SK-N-SH treated with all-trans-retinoic acid at 6 μM for 48 hours (cell line): ENCODE data around the gene GABBR1.

Experiments
- ATAC-seq: fragments of 200-7000 bp; cut with Tn5 transposase; 3 replicates; pipeline ENCODE4 v1.9.1; 2020; ENCODE audit warnings: mild to moderate bottlenecking, moderate library complexity
- ARNTL ChIP-seq: fragments of 450-650 bp; formaldehyde crosslinking; IDR thresholded peaks from 2 replicates; pipeline ENCODE4 v1.5.0; 2020; ENCODE audit warnings: low read depth, mild to moderate bottlenecking, moderate library complexity, borderline replicate concordance
- BACH2 ChIP-seq: fragments of 250-450 bp; sonication (Bioruptor Pico); IDR thresholded peaks from 2 replicates; pipeline ENCODE4 v1.9.0; 2021; ENCODE audit warnings: mild to moderate bottlenecking, borderline replicate concordance
- CREB5 ChIP-seq: fragments of 250-450 bp; sonication (Bioruptor Pico); IDR thresholded peaks from 2 replicates; pipeline ENCODE4 v1.5.1; 2020; ENCODE audit warnings: low read depth, mild to moderate bottlenecking, moderate library complexity
- CSDC2 ChIP-seq: fragments of 250-450 bp; sonication (Bioruptor Pico); IDR thresholded peaks from 2 replicates; pipeline ENCODE4 v1.5.0; 2020; ENCODE audit warnings: mild to moderate bottlenecking, moderate library complexity
- CSRNP3 ChIP-seq: fragments of 250-450 bp; sonication (Bioruptor Pico); IDR thresholded peaks from 2 replicates; pipeline ENCODE4 v1.5.1; 2021; ENCODE audit warnings: mild to moderate bottlenecking, moderate library complexity
- ESRRG ChIP-seq: fragments of 250-450 bp; sonication (Bioruptor Pico); IDR thresholded peaks from 2 replicates; pipeline ENCODE4 v1.6.1; 2021; ENCODE audit warnings: mild to moderate bottlenecking
- ISL1 ChIP-seq: fragments of 250-450 bp; sonication (Bioruptor Pico); IDR thresholded peaks from 2 replicates; pipeline ENCODE4 v2.1.2; 2022; ENCODE audit warnings: mild to moderate bottlenecking, moderate library complexity
- OSR1 ChIP-seq: fragments of 250-450 bp; sonication (Bioruptor Pico); IDR thresholded peaks from 2 replicates; pipeline ENCODE4 v1.8.0; 2022; ENCODE audit warnings: moderate library complexity, mild to moderate bottlenecking, inconsistent platforms
- PPARA ChIP-seq: fragments of 250-450 bp; sonication (Bioruptor Pico); IDR thresholded peaks from 2 replicates; pipeline ENCODE4 v1.5.0; 2020; ENCODE audit warnings: mild to moderate bottlenecking, borderline replicate concordance
- RARB ChIP-seq: fragments of 250-450 bp; sonication (Bioruptor Pico); IDR thresholded peaks from 2 replicates; pipeline ENCODE4 v1.8.0; 2021; ENCODE audit warnings: mild to moderate bottlenecking, moderate library complexity
- TCF4 ChIP-seq: fragments of 250-450 bp; sonication (Bioruptor Pico); IDR thresholded peaks from 2 replicates; pipeline ENCODE4 v1.8.0; 2021; ENCODE audit warnings: mild to moderate bottlenecking, moderate library complexity, borderline replicate concordance
- TOX ChIP-seq: fragments of 250-450 bp; sonication (Bioruptor Pico); IDR thresholded peaks from 2 replicates; pipeline ENCODE4 v1.8.0; 2021; ENCODE audit warnings: mild to moderate bottlenecking, moderate library complexity, borderline replicate concordance
- ZC3H10 ChIP-seq: fragments of 250-450 bp; sonication (Bioruptor Pico); IDR thresholded peaks from 2 replicates; pipeline ENCODE4 v1.5.1; 2021; ENCODE audit warnings: mild to moderate bottlenecking, moderate library complexity
- ZFP3 ChIP-seq: fragments of 250-450 bp; sonication (Bioruptor Pico); IDR thresholded peaks from 2 replicates; pipeline ENCODE4 v1.5.0; 2020; ENCODE audit warnings: mild to moderate bottlenecking, moderate library complexity
- ZFP30 ChIP-seq: fragments of 450-650 bp; formaldehyde crosslinking; IDR thresholded peaks from 2 replicates; pipeline ENCODE4 v1.5.0; 2022; ENCODE audit warnings: mild to moderate bottlenecking, moderate library complexity
- ZNF565 ChIP-seq: fragments of 450-650 bp; formaldehyde crosslinking; conservative IDR thresholded peaks from 2 replicates; pipeline ENCODE4 v1.5.0; 2020; ENCODE audit warnings: low read depth, mild to moderate bottlenecking, moderate library complexity
- ZNF70 ChIP-seq: fragments of 450-650 bp; formaldehyde crosslinking; IDR thresholded peaks from 2 replicates; pipeline ENCODE4 v1.5.0; 2020; ENCODE audit warnings: mild to moderate bottlenecking, moderate library complexity
- ZNF8 ChIP-seq: fragments of 450-650 bp; formaldehyde crosslinking; IDR thresholded peaks from 2 replicates; pipeline ENCODE4 v1.5.0; 2020; ENCODE audit warnings: mild to moderate bottlenecking, moderate library complexity
- TF ChIP-seq, protein P1 (sequence below): fragments of 250-450 bp; sonication (Bioruptor Pico); IDR thresholded peaks from 2 replicates; pipeline ENCODE4 v1.8.0; 2021; ENCODE audit warnings: low read depth, mild to moderate bottlenecking, moderate library complexity, borderline replicate concordance
- TF ChIP-seq, protein P2 (sequence below): fragments of 250-450 bp; sonication (Bioruptor Pico); IDR thresholded peaks from 2 replicates; pipeline ENCODE4 v1.8.0; 2020; ENCODE audit warnings: mild to moderate bottlenecking, moderate library complexity, borderline replicate concordance

GABBR1 gene

GRCh38 chr6:29619578-29620160, 13.3 kb downstream of the GABBR1 start:
- TF ChIP-seq TCF4 (CRISPR knock-in tag), result no peak
- TF ChIP-seq, protein P1, sequence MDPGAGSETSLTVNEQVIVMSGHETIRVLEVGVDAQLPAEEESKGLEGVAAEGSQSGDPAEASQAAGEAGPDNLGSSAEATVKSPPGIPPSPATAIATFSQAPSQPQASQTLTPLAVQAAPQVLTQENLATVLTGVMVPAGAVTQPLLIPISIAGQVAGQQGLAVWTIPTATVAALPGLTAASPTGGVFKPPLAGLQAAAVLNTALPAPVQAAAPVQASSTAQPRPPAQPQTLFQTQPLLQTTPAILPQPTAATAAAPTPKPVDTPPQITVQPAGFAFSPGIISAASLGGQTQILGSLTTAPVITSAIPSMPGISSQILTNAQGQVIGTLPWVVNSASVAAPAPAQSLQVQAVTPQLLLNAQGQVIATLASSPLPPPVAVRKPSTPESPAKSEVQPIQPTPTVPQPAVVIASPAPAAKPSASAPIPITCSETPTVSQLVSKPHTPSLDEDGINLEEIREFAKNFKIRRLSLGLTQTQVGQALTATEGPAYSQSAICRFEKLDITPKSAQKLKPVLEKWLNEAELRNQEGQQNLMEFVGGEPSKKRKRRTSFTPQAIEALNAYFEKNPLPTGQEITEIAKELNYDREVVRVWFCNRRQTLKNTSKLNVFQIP (CRISPR knock-in tag), result no peak
- no peak for ATAC-seq

- TF ChIP-seq CSRNP3 (no peak), BACH2 (no peak), PPARA (CRISPR knock-in tag) (no peak), CREB5 (no peak), RARB (CRISPR knock-in tag) (no peak), ARNTL (no peak)
- TF ChIP-seq, protein P2, sequence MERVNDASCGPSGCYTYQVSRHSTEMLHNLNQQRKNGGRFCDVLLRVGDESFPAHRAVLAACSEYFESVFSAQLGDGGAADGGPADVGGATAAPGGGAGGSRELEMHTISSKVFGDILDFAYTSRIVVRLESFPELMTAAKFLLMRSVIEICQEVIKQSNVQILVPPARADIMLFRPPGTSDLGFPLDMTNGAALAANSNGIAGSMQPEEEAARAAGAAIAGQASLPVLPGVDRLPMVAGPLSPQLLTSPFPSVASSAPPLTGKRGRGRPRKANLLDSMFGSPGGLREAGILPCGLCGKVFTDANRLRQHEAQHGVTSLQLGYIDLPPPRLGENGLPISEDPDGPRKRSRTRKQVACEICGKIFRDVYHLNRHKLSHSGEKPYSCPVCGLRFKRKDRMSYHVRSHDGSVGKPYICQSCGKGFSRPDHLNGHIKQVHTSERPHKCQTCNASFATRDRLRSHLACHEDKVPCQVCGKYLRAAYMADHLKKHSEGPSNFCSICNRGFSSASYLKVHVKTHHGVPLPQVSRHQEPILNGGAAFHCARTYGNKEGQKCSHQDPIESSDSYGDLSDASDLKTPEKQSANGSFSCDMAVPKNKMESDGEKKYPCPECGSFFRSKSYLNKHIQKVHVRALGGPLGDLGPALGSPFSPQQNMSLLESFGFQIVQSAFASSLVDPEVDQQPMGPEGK (CRISPR knock-in tag), result no peak
- ATAC-seq, result peak; percentile 40; the same call in 1 of the 3 replicates
Observed at GRCh38 chr6:29617782-29618554, 15.0 kb downstream of the GABBR1 start.

GRCh38 chr6:29611426-29611825, 21.6 kb downstream of the GABBR1 start:
- no peak for TF ChIP-seq TOX
- TF ChIP-seq CSRNP3, result no peak
- no peak for TF ChIP-seq ESRRG (CRISPR knock-in tag)
- TF ChIP-seq ZNF565 (CRISPR knock-in tag), result no peak
- no peak for TF ChIP-seq ZFP3 (CRISPR knock-in tag)
- no peak for TF ChIP-seq CREB5
- no peak for TF ChIP-seq ISL1
- no peak for TF ChIP-seq ZNF8 (CRISPR knock-in tag)
- TF ChIP-seq OSR1 (CRISPR knock-in tag), result no peak
- TF ChIP-seq RARB (CRISPR knock-in tag), result no peak
- no peak for TF ChIP-seq CSDC2 (CRISPR knock-in tag)
- TF ChIP-seq TCF4 (CRISPR knock-in tag), result no peak
- TF ChIP-seq ZC3H10 (CRISPR knock-in tag), result no peak
- TF ChIP-seq, protein P1 (CRISPR knock-in tag), result no peak
- no peak for TF ChIP-seq ZNF70 (CRISPR knock-in tag)
- no peak for TF ChIP-seq PPARA (CRISPR knock-in tag)
- no peak for TF ChIP-seq BACH2
- TF ChIP-seq ZFP30 (CRISPR knock-in tag), result no peak

More at GRCh38 chr6:29611426-29611825, 21.6 kb downstream of the GABBR1 start:
- no peak for ATAC-seq
